HepG2 (cell line): ENCODE data around the gene MYOM1. TPM values are rescaled to one million over a fixed set of nuclear protein-coding genes. Genes with fewer than 3 reads are reported as not detected.

Experiments used
- ATF4 ChIP-seq, 2 experiments: fragments of 450-650 bp in 1 of 2; sonication (generic) in 1 of 2; formaldehyde crosslinking; IDR thresholded peaks; 2 replicates each; pipeline versions ENCODE4 v1.5.0 to v1.8.0; 2020 to 2022; ENCODE audit warnings: mild to moderate bottlenecking in 1 of 2, missing genetic modification reagents in 1 of 2
- BRF2 ChIP-seq: sonication (generic); formaldehyde crosslinking; IDR thresholded peaks from 2 replicates; pipeline ENCODE4 v1.8.1; 2022; ENCODE audit warnings: mild to moderate bottlenecking, missing genetic modification reagents
- CSRNP1 ChIP-seq: sonication (generic); formaldehyde crosslinking; IDR thresholded peaks from 2 replicates; pipeline ENCODE4 v1.8.1; 2023; ENCODE audit warnings: mild to moderate bottlenecking, missing genetic modification reagents
- HIVEP1 ChIP-seq: sonication (generic); formaldehyde crosslinking; IDR thresholded peaks from 2 replicates; pipeline ENCODE4 v1.4.0; 2020; ENCODE audit warnings: mild to moderate bottlenecking, missing genetic modification reagents
- IKZF4 ChIP-seq: sonication (generic); formaldehyde crosslinking; IDR thresholded peaks from 2 replicates; pipeline ENCODE4 v1.5.1; 2020; ENCODE audit warnings: borderline replicate concordance, mild to moderate bottlenecking, low read depth, missing genetic modification reagents; ENCODE audit errors: not compliant biosample characterization
- KLF16 ChIP-seq, 2 experiments: sonication (generic) in 1 of 2; formaldehyde crosslinking in 1 of 2; IDR thresholded peaks; 2 replicates each; pipeline versions ENCODE4 v1.6.1 to v1.8.0; 2016 to 2023; ENCODE audit warnings: missing genetic modification reagents in 2 of 2, missing compliant biosample characterization in 1 of 2
- MBNL3 ChIP-seq: fragments of 250-450 bp; sonication (Bioruptor Pico); conservative IDR thresholded peaks from 2 replicates; pipeline ENCODE4 v1.8.0; 2022; ENCODE audit warnings: mild to moderate bottlenecking, inconsistent platforms
- NONO ChIP-seq, 2 experiments: fragments of 450-650 bp in 1 of 2; sonication (generic) in 1 of 2; formaldehyde crosslinking in 1 of 2; IDR thresholded peaks in 1 of 2; conservative IDR thresholded peaks in 1 of 2; 2 replicates each; pipeline versions ENCODE4 v1.6.1 to v1.8.0; 2017 to 2022; ENCODE audit warnings: mild to moderate bottlenecking in 1 of 2, missing genetic modification reagents in 1 of 2, moderate library complexity in 1 of 2
- PHF20 ChIP-seq: sonication (generic); formaldehyde crosslinking; IDR thresholded peaks from 2 replicates; pipeline ENCODE4 v1.5.0; 2020; ENCODE audit warnings: mild to moderate bottlenecking, missing genetic modification reagents
- POLR2A ChIP-seq, 2 experiments: IDR thresholded peaks; 2 replicates each; pipeline ENCODE4 v1.6.1; 2011; ENCODE audit warnings: low read depth in 2 of 2, low read length in 2 of 2, mild to moderate bottlenecking in 1 of 2, moderate library complexity in 1 of 2; ENCODE audit not compliant: insufficient read depth in 1 of 2
- REPIN1 ChIP-seq: sonication (generic); formaldehyde crosslinking; IDR thresholded peaks from 2 replicates; pipeline ENCODE4 v1.8.0; 2022; ENCODE audit warnings: missing genetic modification reagents, low read depth, mild to moderate bottlenecking, borderline replicate concordance
- RXRA ChIP-seq: sonication (generic); formaldehyde crosslinking; IDR thresholded peaks from 2 replicates; pipeline ENCODE4 v1.5.1; 2020; ENCODE audit warnings: missing genetic modification reagents
- SIN3A ChIP-seq: IDR thresholded peaks from 2 replicates; pipeline ENCODE4 v1.6.1; 2011; ENCODE audit warnings: low read depth, mild to moderate bottlenecking, control low read depth, low read length, borderline replicate concordance
- SNAPC2 ChIP-seq: sonication (generic); formaldehyde crosslinking; IDR thresholded peaks from 2 replicates; pipeline ENCODE4 v1.8.1; 2022; ENCODE audit warnings: mild to moderate bottlenecking, missing genetic modification reagents
- SP4 ChIP-seq: sonication (generic); formaldehyde crosslinking; IDR thresholded peaks from 2 replicates; pipeline ENCODE4 v1.8.1; 2023; ENCODE audit warnings: mild to moderate bottlenecking, missing genetic modification reagents
- ZEB1 ChIP-seq: IDR thresholded peaks from 2 replicates; pipeline ENCODE4 v1.6.1; 2012; ENCODE audit warnings: mild to moderate bottlenecking, low read depth, inconsistent platforms; ENCODE audit not compliant: insufficient replicate concordance
- ZFP82 ChIP-seq: sonication (generic); formaldehyde crosslinking; IDR thresholded peaks from 2 replicates; pipeline ENCODE4 v1.5.1; 2020; ENCODE audit warnings: mild to moderate bottlenecking, missing genetic modification reagents, borderline replicate concordance
- ZNF138 ChIP-seq: sonication (generic); formaldehyde crosslinking; IDR thresholded peaks from 2 replicates; pipeline ENCODE4 v1.5.0; 2020; ENCODE audit warnings: mild to moderate bottlenecking, low read depth, missing genetic modification reagents
- ZNF883 ChIP-seq: sonication (generic); formaldehyde crosslinking; IDR thresholded peaks from 2 replicates; pipeline ENCODE4 v1.5.1; 2020; ENCODE audit warnings: mild to moderate bottlenecking, missing genetic modification reagents; ENCODE audit errors: not compliant biosample characterization
- polyA plus RNA-seq, 8 experiments: library from polyadenylated mRNA; depleted of rRNA in 3 of 8; stranded (reverse) in 7 of 8; unstranded in 1 of 8; fragments of >200 nt; fragmentation: Illumina TruSeq in 4 of 8; extraction: Trizol in 4 of 8; gene quantifications; 2 replicates each; pipeline versions ENCODE4 v1.2.1 to v1.2.3, GENCODE V29; 2011 to 2016; ENCODE audit warnings: low read depth in 4 of 8, missing spikeins in 1 of 8, mixed read lengths in 1 of 8; ENCODE audit not compliant: insufficient read depth in 1 of 8
- total RNA-seq, 5 experiments: library from RNA; depleted of rRNA; stranded (reverse); fragments of >200 nt; fragmentation: Illumina TruSeq; extraction: Trizol; gene quantifications; 2 replicates each; pipeline ENCODE4 v1.2.3, GENCODE V29; 2016; ENCODE audit warnings: low read depth in 1 of 5
- TF ChIP-seq, protein P1 (sequence below): sonication (generic); formaldehyde crosslinking; IDR thresholded peaks from 2 replicates; pipeline ENCODE4 v1.5.0; 2020; ENCODE audit warnings: missing genetic modification reagents, mild to moderate bottlenecking, borderline replicate concordance
- TF ChIP-seq, protein P2 (sequence below): sonication (generic); formaldehyde crosslinking; IDR thresholded peaks from 2 replicates; pipeline ENCODE4 v1.8.1; 2023; ENCODE audit warnings: missing genetic modification reagents, mild to moderate bottlenecking, borderline replicate concordance

Gene MYOM1
- total and polyA plus RNA-seq, 2 of the 13 experiments (the other 11 are each of a cell fraction or from before 2014, with no cell fraction given): 0.46 to 0.98 TPM

GRCh38 chr18:3261373-3262233, 41.8 kb upstream of the MYOM1 start, which contains the start of gene MYL12B (continued):
- TF ChIP-seq ZFP82 (CRISPR knock-in tag): peak; percentile 97
- TF ChIP-seq PHF20: peak; percentile 89
- peak in 1 of 2 experiments; percentile 74; a peak in 2 of 4 replicates for TF ChIP-seq KLF16 (CRISPR knock-in tag; IDR thresholded peaks at IDR 0.05)
- peak; percentile 76; the same call in 1 of the 2 replicates for TF ChIP-seq CSRNP1
- 0 out of 2 replicates have a peak, but pooled peaks have one; percentile 39 for TF ChIP-seq HIVEP1 (CRISPR knock-in tag)
- 0 out of 2 replicates have a peak, but pooled peaks have one; percentile 58 for TF ChIP-seq REPIN1 (CRISPR knock-in tag)
- TF ChIP-seq SNAPC2 (CRISPR knock-in tag): no peak
- TF ChIP-seq ZNF883: peak; percentile 82
- TF ChIP-seq, protein P1, sequence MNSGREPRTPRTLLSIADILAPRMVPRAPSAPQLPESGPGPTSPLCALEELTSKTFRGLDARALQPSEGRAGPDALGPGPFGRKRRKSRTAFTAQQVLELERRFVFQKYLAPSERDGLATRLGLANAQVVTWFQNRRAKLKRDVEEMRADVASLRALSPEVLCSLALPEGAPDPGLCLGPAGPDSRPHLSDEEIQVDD: peak; percentile 33; the same call in 1 of the 2 replicates
- TF ChIP-seq SIN3A: peak; percentile 87; the same call in 1 of the 2 replicates
- TF ChIP-seq ATF4 (CRISPR knock-in tag; IDR thresholded peaks at IDR 0.05): peak in 1 of 2 experiments; percentile 15; a peak in 1 of 4 replicates
- TF ChIP-seq SP4 (CRISPR knock-in tag): peak; percentile 77
- TF ChIP-seq BRF2: 0 out of 2 replicates have a peak, but pooled peaks have one; percentile 51
- peak; percentile 70 to 75 for TF ChIP-seq POLR2A (IDR thresholded peaks at IDR 0.05; ENCODE audit: insufficient read depth in 1 of 2, low read depth in 2 of 2, low read length in 2 of 2)
- no peak for TF ChIP-seq MBNL3 (CRISPR knock-in tag)
- TF ChIP-seq, protein P2, sequence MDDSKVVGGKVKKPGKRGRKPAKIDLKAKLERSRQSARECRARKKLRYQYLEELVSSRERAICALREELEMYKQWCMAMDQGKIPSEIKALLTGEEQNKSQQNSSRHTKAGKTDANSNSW (CRISPR knock-in tag): peak; percentile 74; the same call in 1 of the 2 replicates
- no peak for TF ChIP-seq NONO (IDR thresholded peaks at IDR 0.05)
- TF ChIP-seq NONO (CRISPR knock-in tag; conservative IDR thresholded peaks at IDR 0.05): peak; percentile 63
- TF ChIP-seq ZNF138 (CRISPR knock-in tag): peak; percentile 52; the same call in 1 of the 2 replicates
- peak; percentile 76 for TF ChIP-seq RXRA (CRISPR knock-in tag)
- TF ChIP-seq ZEB1: peak; percentile 66
- no peak for TF ChIP-seq IKZF4 (CRISPR knock-in tag)
